IMR-90 (cell line): ENCODE data around the gene GATAD2A.

Source experiments
- BHLHE40 ChIP-seq: fragments of 150-350 bp; IDR thresholded peaks from 2 replicates; pipeline ENCODE4 v1.6.1; 2016; ENCODE audit warnings: mild to moderate bottlenecking, low read depth, low read length
- POLR2A ChIP-seq: IDR thresholded peaks from 2 replicates; pipeline ENCODE4 v1.6.1; 2012; ENCODE audit warnings: mild to moderate bottlenecking, low read depth, low read length
- RAD21 ChIP-seq: IDR thresholded peaks from 2 replicates; pipeline ENCODE4 v1.6.1; 2012; ENCODE audit warnings: low read length, improper control_type of control experiment
- TF ChIP-seq, protein P1 (sequence below): conservative IDR thresholded peaks from 2 replicates; pipeline ENCODE4 v1.5.1; 2012; ENCODE audit warnings: mild to moderate bottlenecking, low read depth, low read length, improper control_type of control experiment

DNA sequence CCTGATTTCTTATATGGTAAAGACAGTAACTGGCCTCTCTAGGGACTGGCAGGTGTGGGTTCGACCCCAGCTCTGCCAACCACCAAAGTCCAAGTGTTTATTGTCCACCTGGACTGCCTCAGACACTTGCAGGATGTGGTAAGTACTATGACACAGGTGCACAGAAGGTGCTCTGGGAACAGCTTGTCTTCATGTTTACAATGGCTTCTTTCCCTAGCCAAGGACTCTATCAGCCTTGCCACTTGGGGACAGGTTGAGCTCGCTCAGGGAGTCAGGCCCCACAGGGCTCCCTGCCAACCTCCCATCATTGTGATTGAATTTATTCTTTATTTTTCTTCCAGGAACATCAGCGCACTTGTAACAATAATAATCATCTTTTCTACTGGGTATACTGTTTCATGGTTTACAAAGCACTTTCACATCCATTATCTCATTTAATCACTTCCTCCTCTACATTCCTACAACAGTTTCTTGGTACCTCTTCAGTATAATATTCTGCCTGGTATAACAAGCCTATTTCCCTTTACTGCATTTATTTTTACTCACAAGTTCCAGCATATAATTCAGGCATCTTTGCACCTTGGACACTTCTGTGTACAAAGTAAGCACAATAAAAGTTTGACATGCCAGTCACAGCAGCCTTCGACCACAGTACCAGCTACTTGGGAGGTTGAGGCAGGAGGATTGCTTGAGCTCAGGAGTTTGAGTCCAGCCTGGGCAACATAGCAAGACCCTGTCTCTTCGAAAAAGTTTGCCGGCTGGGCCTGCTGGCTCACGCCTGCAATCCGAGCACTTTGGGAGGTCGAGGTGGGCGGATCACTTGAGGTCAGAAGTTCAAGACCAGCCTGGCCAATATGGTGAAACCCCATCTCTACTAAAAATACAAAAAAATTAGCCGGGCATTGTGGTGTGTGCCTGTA is 24.2 kb upstream of the GATAD2A start:
- TF ChIP-seq, protein P1, sequence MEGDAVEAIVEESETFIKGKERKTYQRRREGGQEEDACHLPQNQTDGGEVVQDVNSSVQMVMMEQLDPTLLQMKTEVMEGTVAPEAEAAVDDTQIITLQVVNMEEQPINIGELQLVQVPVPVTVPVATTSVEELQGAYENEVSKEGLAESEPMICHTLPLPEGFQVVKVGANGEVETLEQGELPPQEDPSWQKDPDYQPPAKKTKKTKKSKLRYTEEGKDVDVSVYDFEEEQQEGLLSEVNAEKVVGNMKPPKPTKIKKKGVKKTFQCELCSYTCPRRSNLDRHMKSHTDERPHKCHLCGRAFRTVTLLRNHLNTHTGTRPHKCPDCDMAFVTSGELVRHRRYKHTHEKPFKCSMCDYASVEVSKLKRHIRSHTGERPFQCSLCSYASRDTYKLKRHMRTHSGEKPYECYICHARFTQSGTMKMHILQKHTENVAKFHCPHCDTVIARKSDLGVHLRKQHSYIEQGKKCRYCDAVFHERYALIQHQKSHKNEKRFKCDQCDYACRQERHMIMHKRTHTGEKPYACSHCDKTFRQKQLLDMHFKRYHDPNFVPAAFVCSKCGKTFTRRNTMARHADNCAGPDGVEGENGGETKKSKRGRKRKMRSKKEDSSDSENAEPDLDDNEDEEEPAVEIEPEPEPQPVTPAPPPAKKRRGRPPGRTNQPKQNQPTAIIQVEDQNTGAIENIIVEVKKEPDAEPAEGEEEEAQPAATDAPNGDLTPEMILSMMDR, result no peak
- TF ChIP-seq POLR2A, result no peak
- no peak for TF ChIP-seq RAD21
- TF ChIP-seq BHLHE40, result no peak
